Measurements from ENCODE around the gene CSNK1D.
"Not testable (repeated sequence)": the region's sequence is repeated elsewhere in the genome, so short reads cannot be mapped to it uniquely, and the experiment has no call there.

The CSNK1D gene

GRCh38 chr17:82275326-82275725, 1.8 kb upstream of the CSNK1D start:
- DNase-seq (ENCODE audit: low read depth in 1 of 2, low spot score in 1 of 2) = no peak

GRCh38 chr17:82274134-82275020, 877 bp upstream of the CSNK1D start:
- DNase-seq (ENCODE audit: low read depth in 1 of 2, low spot score in 1 of 2) = no peak

- DNase-seq (ENCODE audit: low read depth in 1 of 2, low spot score in 1 of 2) = peak in 1 of 2 donors; percentile 14
Measured at GRCh38 chr17:82272495-82273326, 789 bp downstream of the CSNK1D start.

GRCh38 chr17:82271401-82271800, 2.1 kb downstream of the CSNK1D start:
- no peak for DNase-seq (ENCODE audit: low read depth in 1 of 2, low spot score in 1 of 2)

GRCh38 chr17:82270651-82271050, 2.8 kb downstream of the CSNK1D start:
- no peak for DNase-seq (ENCODE audit: low read depth in 1 of 2, low spot score in 1 of 2)

- no peak for DNase-seq (ENCODE audit: low read depth in 1 of 2, low spot score in 1 of 2)
Measured at GRCh38 chr17:82269882-82270500, 3.5 kb downstream of the CSNK1D start.

- DNase-seq (ENCODE audit: low read depth in 1 of 2, low spot score in 1 of 2) = no peak
Measured at GRCh38 chr17:82269138-82269881, 4.2 kb downstream of the CSNK1D start.

GRCh38 chr17:82267575-82268379, 5.7 kb downstream of the CSNK1D start:
- DNase-seq (ENCODE audit: low read depth in 1 of 2, low spot score in 1 of 2) = no peak

- no peak for DNase-seq (ENCODE audit: low read depth in 1 of 2, low spot score in 1 of 2)
Measured at GRCh38 chr17:82266142-82266541, 7.4 kb downstream of the CSNK1D start.

GRCh38 chr17:82263641-82264040, 9.9 kb downstream of the CSNK1D start:
- no peak for DNase-seq (ENCODE audit: low read depth in 1 of 2, low spot score in 1 of 2)

- DNase-seq (ENCODE audit: low read depth in 1 of 2, low spot score in 1 of 2) = no peak
Measured at GRCh38 chr17:82262344-82262743, 11.2 kb downstream of the CSNK1D start.

GRCh38 chr17:82259972-82260961, 13.2 kb downstream of the CSNK1D start:
- DNase-seq (ENCODE audit: low read depth in 1 of 2, low spot score in 1 of 2) = not testable (repeated sequence)

- no peak for DNase-seq (ENCODE audit: low read depth in 1 of 2, low spot score in 1 of 2)
Measured at GRCh38 chr17:82258555-82258954, 14.9 kb downstream of the CSNK1D start.

GRCh38 chr17:82257473-82257872, 16.0 kb downstream of the CSNK1D start:
- DNase-seq (ENCODE audit: low read depth in 1 of 2, low spot score in 1 of 2) = peak in 1 of 2 donors; percentile 39

- no peak for DNase-seq (ENCODE audit: low read depth in 1 of 2, low spot score in 1 of 2)
Measured at GRCh38 chr17:82256242-82256885, 17.1 kb downstream of the CSNK1D start.

GRCh38 chr17:82255402-82255972, 18.0 kb downstream of the CSNK1D start:
- no peak for DNase-seq (ENCODE audit: low read depth in 1 of 2, low spot score in 1 of 2)

- DNase-seq (ENCODE audit: low read depth in 1 of 2, low spot score in 1 of 2) = not testable (repeated sequence)
Measured at GRCh38 chr17:82254746-82255145, 18.8 kb downstream of the CSNK1D start.

GRCh38 chr17:82254096-82254495, 19.4 kb downstream of the CSNK1D start:
- not testable (repeated sequence) for DNase-seq (ENCODE audit: low read depth in 1 of 2, low spot score in 1 of 2)

Data from activated T-helper 1 cell treated with anti-CD3 and anti-CD28 coated beads, Interleukin-2, amount 50 U/mL, for 16 hours (primary cell).